OCI-LY7 (cell line): Measurements from ENCODE around the gene PSPN. TPM values are rescaled to one million over a fixed set of nuclear protein-coding genes. Genes with fewer than 3 reads are reported as not detected.

Source experiments
- BruUV-seq: library from RNA; stranded (reverse); fragments of 400-500 nt; replicated peaks from 2 replicates; lab custom pipeline; 2021; lab: Mats Ljungman, UMichigan
- CTCF ChIA-PET: fragments of 300-600 bp; sonication (Branson Sonifier 250); formaldehyde crosslinking; loops from one replicate; lab custom pipeline; 2022; ENCODE audit warnings: antibody characterized with exemption; ENCODE audit not compliant: unreplicated experiment; lab: Charles Lee
- POLR2A ChIA-PET: fragments of 300-600 bp; sonication (Branson Sonifier 250); formaldehyde crosslinking; loops from one replicate; lab custom pipeline; 2022; ENCODE audit warnings: antibody characterized with exemption; lab: Charles Lee
- DNase-seq: peaks from one replicate; pipeline ENCODE4 v3.0.0-alpha.2; 2015; ENCODE audit warnings: low spot score
- H2AFZ ChIP-seq: fragments of 200-600 bp; sonication (generic), shearing (Covaris generic); 2 replicates; pipeline ENCODE4 v1.6.1; 2014; ENCODE audit warnings: mild to moderate bottlenecking, antibody characterized with exemption, low read length, moderate library complexity
- H3K27ac ChIP-seq: fragments of 200-600 bp; sonication (generic); 2 replicates; pipeline ENCODE4 v1.5.1; 2014; ENCODE audit warnings: mixed run types, low read depth, mild to moderate bottlenecking, moderate library complexity, low read length, inconsistent platforms; ENCODE audit not compliant: poor library complexity, severe bottlenecking
- H3K36me3 ChIP-seq: fragments of 200-600 bp; sonication (generic); 2 replicates; pipeline ENCODE4 v1.6.1; 2014; ENCODE audit warnings: mild to moderate bottlenecking, antibody characterized with exemption, low read length, moderate library complexity, mixed read lengths; ENCODE audit not compliant: insufficient read depth
- H3K4me1 ChIP-seq: fragments of 200-600 bp; sonication (generic); 2 replicates; pipeline ENCODE4 v1.5.1; 2014; ENCODE audit warnings: mild to moderate bottlenecking, low read length; ENCODE audit not compliant: insufficient read depth, poor library complexity, severe bottlenecking
- H3K4me2 ChIP-seq: fragments of 200-600 bp; sonication (generic); 2 replicates; pipeline ENCODE4 v1.6.1; 2014; ENCODE audit warnings: mild to moderate bottlenecking, low read length
- H3K4me3 ChIP-seq: fragments of 200-600 bp; sonication (generic); 2 replicates; pipeline ENCODE4 v1.5.1; 2014; ENCODE audit warnings: mild to moderate bottlenecking, low read depth, low read length; ENCODE audit not compliant: poor library complexity, severe bottlenecking
- H3K79me2 ChIP-seq: fragments of 200-600 bp; sonication (generic); 2 replicates; pipeline ENCODE4 v1.6.1; 2016; ENCODE audit warnings: low read depth, mild to moderate bottlenecking, low read length, moderate library complexity, mixed read lengths; ENCODE audit not compliant: insufficient read depth
- H3K9me2 ChIP-seq: fragments of 200-600 bp; sonication (generic); 2 replicates; pipeline ENCODE4 v1.6.1; 2016; ENCODE audit warnings: mild to moderate bottlenecking, low read length, mixed read lengths; ENCODE audit not compliant: insufficient read depth
- H3K9me3 ChIP-seq: fragments of 200-600 bp; sonication (generic); 2 replicates; pipeline ENCODE4 v1.6.1; 2014; ENCODE audit warnings: mild to moderate bottlenecking, mixed run types, low read length, mixed read lengths
- H4K20me1 ChIP-seq: fragments of 200-600 bp; sonication (generic); 2 replicates; pipeline ENCODE4 v1.6.1; 2014; ENCODE audit warnings: mild to moderate bottlenecking, antibody characterized with exemption, low read length, moderate library complexity, mixed read lengths; ENCODE audit not compliant: insufficient read depth
- EZH2phosphoT487 ChIP-seq: fragments of 200-600 bp; sonication (generic); IDR thresholded peaks from 2 replicates; pipeline ENCODE4 v1.6.1; 2018; ENCODE audit warnings: low read depth, borderline replicate concordance, mild to moderate bottlenecking, mixed run types, antibody characterized with exemption, low read length, moderate library complexity, mixed read lengths
- intact Hi-C: fragments of 100-400 bp; cut with micrococcal nuclease; formaldehyde crosslinking; loops from one replicate; pipeline ENCODE4 v1.10.0; 2022; ENCODE audit not compliant: unreplicated experiment
- total RNA-seq, 2 experiments: library from RNA; depleted of rRNA in 1 of 2; stranded (reverse); fragments of >200 nt in 1 of 2; shearing (Covaris generic) in 1 of 2; gene quantifications; 2 replicates each; pipeline ENCODE4 v1.2.3, GENCODE V29; 2014 to 2022
- TF ChIP-seq, protein P1 (sequence below): fragments of 200-600 bp; sonication (generic); conservative IDR thresholded peaks from 2 replicates; pipeline ENCODE4 v1.5.1; 2014; ENCODE audit warnings: mild to moderate bottlenecking, antibody characterized with exemption, low read length, moderate library complexity, mixed read lengths

PSPN gene
- total RNA-seq, 2 experiments from 2014 or later: 1.6 to 2.1 TPM

DNA sequence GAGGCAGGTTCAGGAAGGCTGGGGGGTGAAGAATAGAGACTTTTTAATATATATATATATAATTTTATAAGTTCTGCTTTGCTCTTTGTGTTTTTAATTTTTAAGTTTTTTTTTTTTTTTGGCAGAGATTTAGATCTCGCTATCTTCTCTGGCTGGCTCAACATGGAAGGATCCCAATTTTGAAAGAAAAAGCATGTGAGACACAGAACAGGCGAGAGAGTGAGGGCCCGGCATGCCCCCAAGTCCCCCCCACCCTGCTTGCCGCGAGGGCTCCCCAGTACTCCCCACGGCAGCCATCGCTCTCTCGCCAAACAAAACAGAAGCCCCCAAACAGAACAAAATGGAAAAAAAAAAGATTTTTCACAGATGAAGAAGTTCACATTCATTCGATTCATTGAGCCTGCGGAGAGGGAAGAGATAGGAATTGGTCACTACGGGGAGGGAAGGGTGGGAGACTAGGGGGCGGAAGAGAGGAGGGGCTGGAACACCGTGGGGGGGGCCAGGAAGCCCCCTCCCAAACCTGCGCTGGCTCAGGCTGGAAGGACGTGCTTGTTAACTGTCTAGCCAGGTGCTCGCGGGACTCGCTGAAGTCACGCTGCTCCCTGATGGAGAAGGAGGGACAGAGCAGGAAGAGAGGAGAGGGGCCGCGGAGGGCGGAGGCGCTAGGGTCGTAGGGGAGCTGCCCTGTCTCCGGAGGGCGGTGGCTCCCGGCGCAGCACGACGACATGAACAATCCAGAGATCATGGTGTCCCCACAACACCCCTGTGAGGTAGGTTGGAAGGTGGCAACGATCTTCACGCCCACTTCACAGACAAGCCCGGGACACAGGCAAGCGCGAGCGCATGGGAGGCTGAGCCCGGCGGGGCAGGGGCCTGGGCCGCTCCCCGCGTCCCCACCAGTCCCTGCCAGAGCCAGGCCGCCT, 38.2 kb upstream of the PSPN start:
- no peaks in the 10 kb centered on the region for H3K9me2 ChIP-seq
- peaks cover 68% of the 10 kb centered on the region for H3K36me3 ChIP-seq
- no peak overlapping the region for H3K4me2 ChIP-seq
- H3K9me3 ChIP-seq: no peaks in the 10 kb centered on the region
- POLR2A ChIA-PET: no interaction called here
- H3K4me3 ChIP-seq: no peak overlapping the region
- H4K20me1 ChIP-seq: peaks cover under 1% of the 10 kb centered on the region; the same call in 1 of the 2 replicates
- CTCF ChIA-PET: no interaction called here
- DNase-seq: no peak
- TF ChIP-seq, protein P1, sequence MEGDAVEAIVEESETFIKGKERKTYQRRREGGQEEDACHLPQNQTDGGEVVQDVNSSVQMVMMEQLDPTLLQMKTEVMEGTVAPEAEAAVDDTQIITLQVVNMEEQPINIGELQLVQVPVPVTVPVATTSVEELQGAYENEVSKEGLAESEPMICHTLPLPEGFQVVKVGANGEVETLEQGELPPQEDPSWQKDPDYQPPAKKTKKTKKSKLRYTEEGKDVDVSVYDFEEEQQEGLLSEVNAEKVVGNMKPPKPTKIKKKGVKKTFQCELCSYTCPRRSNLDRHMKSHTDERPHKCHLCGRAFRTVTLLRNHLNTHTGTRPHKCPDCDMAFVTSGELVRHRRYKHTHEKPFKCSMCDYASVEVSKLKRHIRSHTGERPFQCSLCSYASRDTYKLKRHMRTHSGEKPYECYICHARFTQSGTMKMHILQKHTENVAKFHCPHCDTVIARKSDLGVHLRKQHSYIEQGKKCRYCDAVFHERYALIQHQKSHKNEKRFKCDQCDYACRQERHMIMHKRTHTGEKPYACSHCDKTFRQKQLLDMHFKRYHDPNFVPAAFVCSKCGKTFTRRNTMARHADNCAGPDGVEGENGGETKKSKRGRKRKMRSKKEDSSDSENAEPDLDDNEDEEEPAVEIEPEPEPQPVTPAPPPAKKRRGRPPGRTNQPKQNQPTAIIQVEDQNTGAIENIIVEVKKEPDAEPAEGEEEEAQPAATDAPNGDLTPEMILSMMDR: no peak
- TF ChIP-seq EZH2phosphoT487: no peak
- H3K27ac ChIP-seq: no peak overlapping the region
- no peaks in the 10 kb centered on the region for H3K4me1 ChIP-seq
- intact Hi-C loops: no loop called here
- H2AFZ ChIP-seq: no peak overlapping the region
- BruUV-seq: TSS peak; percentile 88
- H3K79me2 ChIP-seq: no peaks in the 10 kb centered on the region

DNA sequence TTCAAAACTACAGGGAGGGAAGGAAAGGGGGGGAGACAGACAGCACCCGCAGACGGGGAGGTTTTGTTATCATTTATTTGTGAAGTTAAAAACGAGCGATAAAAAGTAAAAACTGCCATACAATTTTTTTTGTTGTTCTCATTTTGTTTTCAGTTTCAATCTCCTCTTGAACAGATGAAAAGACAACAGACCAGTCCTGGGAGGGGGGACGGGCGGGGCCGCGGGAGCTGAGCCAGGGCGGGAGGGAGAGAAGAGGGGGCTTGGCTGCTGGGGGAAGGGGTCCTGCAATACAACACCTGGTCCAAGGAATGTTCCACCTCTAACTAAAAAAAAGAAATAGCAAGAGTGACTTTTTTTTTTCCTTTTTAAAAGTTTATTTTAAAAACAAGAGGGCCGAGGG, 37.6 kb upstream of the PSPN start:
- no peaks in the 10 kb centered on the region for H3K9me3 ChIP-seq
- no peak overlapping the region for H3K4me3 ChIP-seq
- no peak for DNase-seq
- no peak overlapping the region for H3K27ac ChIP-seq
- no peak overlapping the region for H2AFZ ChIP-seq
- no peak for TF ChIP-seq EZH2phosphoT487
- TF ChIP-seq, protein P1: no peak
- intact Hi-C loops: no loop called here
- ChIA-PET POLR2A (no interaction called here), CTCF (no interaction called here)
- H3K9me2 ChIP-seq: no peaks in the 10 kb centered on the region
- H3K4me2 ChIP-seq: no peak overlapping the region
- no peaks in the 10 kb centered on the region for H3K79me2 ChIP-seq
- H4K20me1 ChIP-seq: no peaks in the 10 kb centered on the region; the same call in 1 of the 2 replicates
- BruUV-seq: no TSS peak
- H3K4me1 ChIP-seq: no peaks in the 10 kb centered on the region
- H3K36me3 ChIP-seq: peaks cover 62% of the 10 kb centered on the region
